Brain microvascular endothelial cell (primary cell): ENCODE results near the gene SEC22B.
"Not testable (repeated sequence)": the region's sequence is repeated elsewhere in the genome, so short reads cannot be mapped to it uniquely, and the experiment has no call there.

Source experiments
- DNase-seq: peaks from one replicate; pipeline ENCODE4 v3.0.0-alpha.2; 2020
- H3K27ac ChIP-seq: fragments of 250-450 bp; sonication (Bioruptor Pico); 2 replicates; pipeline ENCODE4 v1.5.1; 2020; ENCODE audit warnings: mild to moderate bottlenecking, moderate library complexity
- H3K27me3 ChIP-seq: fragments of 250-450 bp; sonication (Bioruptor Pico); replicated peaks from 2 replicates; pipeline ENCODE4 v1.5.1; 2020; ENCODE audit warnings: mild to moderate bottlenecking
- H3K36me3 ChIP-seq: fragments of 250-450 bp; sonication (Bioruptor Pico); replicated peaks from 2 replicates; pipeline ENCODE4 v1.5.1; 2020; ENCODE audit warnings: mild to moderate bottlenecking
- H3K4me3 ChIP-seq: 2 replicates; pipeline ENCODE4 v1.5.1; 2011; ENCODE audit warnings: low read depth, mild to moderate bottlenecking, control low read depth, low read length, moderate library complexity
- in situ Hi-C: cut with HindIII; loops from 2 replicates; pipeline ENCODE4 v1.10.0; 2017; ENCODE audit warnings: low sequenced_read_pairs, low pct_ligation_motif_present
- TF ChIP-seq, protein P1 (sequence below): IDR thresholded peaks from 2 replicates; pipeline ENCODE4 v1.5.1; 2011; ENCODE audit warnings: low read depth, mild to moderate bottlenecking, moderate library complexity, low read length, control low read depth, inconsistent platforms; ENCODE audit errors: missing control alignments

SEC22B gene

GRCh38 chr1:120133228-120133927 is 42.9 kb downstream of the SEC22B start:
- Histone ChIP-seq H3K27me3 (no peaks in the 10 kb centered on the region), H3K27ac (no peak overlapping the region), H3K36me3 (no peaks in the 10 kb centered on the region), H3K4me3 (no peak overlapping the region)
- TF ChIP-seq, protein P1, sequence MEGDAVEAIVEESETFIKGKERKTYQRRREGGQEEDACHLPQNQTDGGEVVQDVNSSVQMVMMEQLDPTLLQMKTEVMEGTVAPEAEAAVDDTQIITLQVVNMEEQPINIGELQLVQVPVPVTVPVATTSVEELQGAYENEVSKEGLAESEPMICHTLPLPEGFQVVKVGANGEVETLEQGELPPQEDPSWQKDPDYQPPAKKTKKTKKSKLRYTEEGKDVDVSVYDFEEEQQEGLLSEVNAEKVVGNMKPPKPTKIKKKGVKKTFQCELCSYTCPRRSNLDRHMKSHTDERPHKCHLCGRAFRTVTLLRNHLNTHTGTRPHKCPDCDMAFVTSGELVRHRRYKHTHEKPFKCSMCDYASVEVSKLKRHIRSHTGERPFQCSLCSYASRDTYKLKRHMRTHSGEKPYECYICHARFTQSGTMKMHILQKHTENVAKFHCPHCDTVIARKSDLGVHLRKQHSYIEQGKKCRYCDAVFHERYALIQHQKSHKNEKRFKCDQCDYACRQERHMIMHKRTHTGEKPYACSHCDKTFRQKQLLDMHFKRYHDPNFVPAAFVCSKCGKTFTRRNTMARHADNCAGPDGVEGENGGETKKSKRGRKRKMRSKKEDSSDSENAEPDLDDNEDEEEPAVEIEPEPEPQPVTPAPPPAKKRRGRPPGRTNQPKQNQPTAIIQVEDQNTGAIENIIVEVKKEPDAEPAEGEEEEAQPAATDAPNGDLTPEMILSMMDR: no peak
- in situ Hi-C loops: no loop called here
- no peak for DNase-seq

- DNase-seq, H3K27me3 ChIP-seq, H3K36me3 ChIP-seq, H3K4me3 ChIP-seq, in situ Hi-C loops: not testable (repeated sequence)
- peak overlapping the region; percentile 47 for H3K27ac ChIP-seq
Observed at GRCh38 chr1:120132406-120132763, 43.9 kb downstream of the SEC22B start.

GRCh38 chr1:120131611-120132405 is 44.5 kb downstream of the SEC22B start:
- peak; percentile 88 for DNase-seq
- H3K27ac ChIP-seq: peak overlapping the region; percentile 47
- H3K4me3 ChIP-seq, H3K27me3 ChIP-seq, in situ Hi-C loops, H3K36me3 ChIP-seq: not testable (repeated sequence)

- H3K36me3 ChIP-seq, H3K27ac ChIP-seq, H3K27me3 ChIP-seq, H3K4me3 ChIP-seq, DNase-seq, in situ Hi-C loops: not testable (repeated sequence)
Observed at GRCh38 chr1:120127921-120128320, 48.4 kb downstream of the SEC22B start.

GRCh38 chr1:120126216-120126615 is 50.1 kb downstream of the SEC22B start:
- DNase-seq, H3K36me3 ChIP-seq, H3K4me3 ChIP-seq, H3K27ac ChIP-seq, in situ Hi-C loops, H3K27me3 ChIP-seq: not testable (repeated sequence)

DNA sequence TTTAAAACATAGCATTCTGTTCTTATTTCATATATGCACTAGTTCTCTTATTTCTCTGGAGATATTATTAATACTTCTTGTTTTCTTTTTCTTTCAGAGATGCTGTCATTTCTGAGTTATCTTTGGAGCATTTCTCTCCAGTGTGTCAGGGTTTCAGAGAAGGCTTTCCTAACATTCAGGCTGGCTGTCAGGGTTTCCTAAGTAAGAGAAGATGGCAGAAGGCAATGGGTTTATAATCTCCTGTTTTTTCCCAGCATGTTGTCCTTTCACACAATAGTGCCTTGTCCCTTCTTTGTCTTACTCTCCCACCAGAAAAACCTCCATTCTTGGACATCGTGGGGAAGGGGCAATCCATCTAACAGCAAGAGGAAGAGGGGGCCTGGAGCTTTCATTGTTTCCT is 51.7 kb downstream of the SEC22B start:
- H3K36me3 ChIP-seq, H3K27ac ChIP-seq, in situ Hi-C loops, H3K4me3 ChIP-seq, H3K27me3 ChIP-seq: not testable (repeated sequence)
- peak; percentile 50 for DNase-seq

DNA sequence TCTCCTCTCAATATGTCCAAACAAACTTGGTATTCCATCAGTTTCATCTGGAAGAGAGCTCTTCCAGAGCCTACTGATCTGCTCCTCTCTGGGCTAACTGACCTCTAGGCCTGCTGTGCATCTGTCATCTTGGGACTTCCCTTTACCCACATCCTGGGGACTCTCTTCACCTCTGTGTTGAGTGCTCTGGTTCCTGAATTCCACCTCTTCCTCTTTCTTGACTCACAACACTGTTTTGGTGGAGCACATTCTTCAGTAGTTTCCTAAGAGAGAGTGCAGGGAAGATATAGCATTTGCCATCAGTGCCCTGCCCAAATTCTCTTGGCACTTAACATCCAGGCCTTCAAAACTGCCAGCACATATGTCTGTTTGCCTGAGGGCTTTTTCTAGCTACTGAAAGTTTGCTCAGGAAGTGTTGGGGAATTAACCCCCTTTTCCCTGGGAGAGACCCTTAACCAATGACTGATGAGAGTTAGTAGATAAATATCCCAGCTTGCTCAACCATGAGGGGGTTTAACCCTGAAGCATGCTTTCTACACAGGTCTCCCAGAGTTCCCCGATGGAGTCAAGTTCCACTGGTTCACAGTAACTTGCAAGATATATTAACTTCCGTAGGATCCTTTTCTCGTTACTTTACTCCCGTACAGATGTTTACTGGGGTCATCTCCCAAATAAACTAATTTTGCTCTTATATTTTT is 52.4 kb downstream of the SEC22B start:
- in situ Hi-C loops, H3K27me3 ChIP-seq, DNase-seq, H3K4me3 ChIP-seq, H3K36me3 ChIP-seq: not testable (repeated sequence)
- H3K27ac ChIP-seq: peak overlapping the region; percentile 64

- H3K27ac ChIP-seq, in situ Hi-C loops, H3K27me3 ChIP-seq, DNase-seq, H3K4me3 ChIP-seq, H3K36me3 ChIP-seq: not testable (repeated sequence)
Observed at GRCh38 chr1:120122262-120122893, 53.9 kb downstream of the SEC22B start.

DNA sequence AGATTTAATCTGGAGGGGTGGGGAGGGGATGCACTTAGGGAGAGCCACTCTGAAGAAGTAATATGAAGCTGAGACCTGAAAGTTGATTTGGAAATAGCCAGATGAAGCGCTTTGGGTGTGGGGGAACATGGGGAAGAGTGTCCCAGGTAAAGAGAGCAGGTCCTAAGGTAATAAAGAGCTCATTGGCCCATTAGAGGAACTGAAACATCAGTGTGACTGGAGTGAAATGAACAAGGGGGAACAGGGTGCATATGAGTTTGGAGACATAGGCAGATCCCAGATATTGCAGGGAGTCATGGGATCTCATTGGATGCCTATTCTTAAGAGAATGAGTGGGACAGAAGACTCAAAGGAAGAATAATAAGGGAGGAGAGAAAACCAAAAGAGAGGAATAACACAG is 54.5 kb downstream of the SEC22B start:
- H3K4me3 ChIP-seq, H3K27ac ChIP-seq, H3K27me3 ChIP-seq, DNase-seq, in situ Hi-C loops, H3K36me3 ChIP-seq: not testable (repeated sequence)

DNA sequence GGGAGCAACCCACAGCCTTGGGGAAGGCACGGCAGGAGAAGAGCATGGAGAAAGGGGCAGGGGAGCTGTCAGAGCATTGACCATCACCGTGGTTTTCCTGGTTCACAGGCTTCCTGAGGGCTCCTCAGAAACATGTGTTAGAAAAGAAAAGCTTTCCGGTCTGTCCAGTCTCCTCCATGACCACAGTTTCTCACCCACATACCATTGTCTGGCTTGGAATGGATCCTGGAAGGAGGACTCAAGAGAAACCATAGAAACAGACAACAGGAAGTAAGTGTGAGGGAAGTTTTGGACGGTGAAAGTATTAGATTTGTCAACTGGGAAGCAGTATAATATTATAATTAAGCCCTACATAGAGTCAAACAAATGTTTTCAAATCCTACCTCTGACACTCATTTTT is 55.8 kb downstream of the SEC22B start:
- DNase-seq, H3K27me3 ChIP-seq, H3K36me3 ChIP-seq, H3K27ac ChIP-seq, in situ Hi-C loops, H3K4me3 ChIP-seq: not testable (repeated sequence)

GRCh38 chr1:120117371-120118177 is 58.7 kb downstream of the SEC22B start:
- in situ Hi-C loops, H3K4me3 ChIP-seq, H3K27me3 ChIP-seq, H3K36me3 ChIP-seq: not testable (repeated sequence)
- DNase-seq: peak; percentile 60
- peak overlapping the region; percentile 55 for H3K27ac ChIP-seq

GRCh38 chr1:120116094-120116493 is 60.2 kb downstream of the SEC22B start:
- H3K36me3 ChIP-seq, in situ Hi-C loops, H3K27me3 ChIP-seq, H3K4me3 ChIP-seq: not testable (repeated sequence)
- DNase-seq: peak; percentile 56
- H3K27ac ChIP-seq: peak overlapping the region; percentile 79
